Ovary (tissue), 9 donors: ENCODE results near the gene MDM1. TPM values are rescaled to one million over a fixed set of nuclear protein-coding genes. Genes with fewer than 3 reads are reported as not detected.

ENCODE experiments used
- DNase-seq, 5 donors: peaks; one replicate each; pipeline ENCODE4 v3.0.0-alpha.2; 2019 to 2020
- H3K27ac ChIP-seq, 2 donors: fragments of 200-600 bp; one replicate each; pipeline versions ENCODE4 v1.5.1 to v1.8.0; 2019 to 2022
- H3K27me3 ChIP-seq: fragments of 200-600 bp; one replicate; pipeline ENCODE4 v1.8.0; 2022
- H3K36me3 ChIP-seq: fragments of 200-600 bp; sonication (generic); one replicate; pipeline ENCODE4 v1.5.1; 2019
- H3K4me1 ChIP-seq: one replicate; pipeline ENCODE4 v1.8.1; 2013; ENCODE audit warnings: mild to moderate bottlenecking, moderate library complexity; ENCODE audit not compliant: insufficient read depth
- H3K4me3 ChIP-seq: fragments of 200-600 bp; sonication (generic); one replicate; pipeline ENCODE4 v1.5.1; 2017
- H3K9me3 ChIP-seq, 2 donors: fragments of 200-600 bp in 1 of 2; sonication (generic) in 1 of 2; one replicate each; pipeline versions ENCODE4 v1.5.1 to v1.8.1; 2013 to 2019; ENCODE audit warnings: mild to moderate bottlenecking in 1 of 2, moderate library complexity in 1 of 2
- EP300 ChIP-seq: sonication (generic); formaldehyde crosslinking; IDR thresholded peaks from one replicate; pipeline ENCODE4 v1.6.1; 2017; ENCODE audit warnings: antibody characterized with exemption
- POLR2A ChIP-seq: fragments of 450-650 bp; IDR thresholded peaks from one replicate; pipeline ENCODE4 v1.6.1; 2017; ENCODE audit warnings: antibody characterized with exemption, mild to moderate bottlenecking, moderate library complexity
- WGBS, 3 donors: extraction: QIAGEN DNeasy Blood & Tissue Kit in 1 of 3; methylation state at CpG; one replicate each; pipeline versions ENCODE4 v1.1.5 to v1.1.7; 2013 to 2017; 5-methylcytosine and 5-hydroxymethylcytosine counted together
- intact Hi-C, 4 donors: fragments of 100-400 bp; cut with DNase I; formaldehyde crosslinking; loops; one replicate each; pipeline versions ENCODE4 v1.11.0 to v1.15.1; 2022 to 2023
- polyA plus RNA-seq, 2 donors: library from polyadenylated mRNA; stranded (reverse); fragments of 200-250 nt in 1 of 2; fragments of 350-450 nt in 1 of 2; fragmentation: Illumina TruSeq in 1 of 2; extraction: RNeasy Lipid Tissue Mini Kit (QIAGEN cat#74804) in 1 of 2; gene quantifications; one replicate each; pipeline ENCODE4 v1.2.3, GENCODE V29; 2013 to 2014
- total RNA-seq, 7 donors: library from RNA; depleted of rRNA in 2 of 7; stranded (reverse); fragments of >200 nt in 2 of 7; fragmentation: NEBNext Ultra II Directional in 3 of 7; extraction: Animal tissue kit (Norgen Biotek cat#: 25700) in 3 of 7; gene quantifications; one replicate each; pipeline versions ENCODE4 v1.1.0 to v1.2.4, GENCODE V29; 2016 to 2023
- TF ChIP-seq, protein P1 (sequence below), 3 donors: fragments of 450-650 bp in 2 of 3; fragments of 200-600 bp in 1 of 3; IDR thresholded peaks; one replicate each; pipeline versions ENCODE4 v1.5.1 to v1.8.0; 2016 to 2022; ENCODE audit warnings: antibody characterized with exemption in 3 of 3, mild to moderate bottlenecking in 1 of 3
- donor health status: DM: no; HTN: no; CAD: no; lungs with moderate emphysema.
- donor health status: DM: no; HTN: no; CAD: no.
- donor health status: Bipolar disorder and iron deficiency.
- donor health status: DM: yes; HTN: yes; CAD: no.
- donor health status: DM: no; HTN: no; CAD: no.
- donor health status: DM: yes; HTN: yes; CAD: no.

MDM1 gene
- total and polyA plus RNA-seq, 9 donors = 9.1 to 20.4 (median 13.4) TPM

DNA sequence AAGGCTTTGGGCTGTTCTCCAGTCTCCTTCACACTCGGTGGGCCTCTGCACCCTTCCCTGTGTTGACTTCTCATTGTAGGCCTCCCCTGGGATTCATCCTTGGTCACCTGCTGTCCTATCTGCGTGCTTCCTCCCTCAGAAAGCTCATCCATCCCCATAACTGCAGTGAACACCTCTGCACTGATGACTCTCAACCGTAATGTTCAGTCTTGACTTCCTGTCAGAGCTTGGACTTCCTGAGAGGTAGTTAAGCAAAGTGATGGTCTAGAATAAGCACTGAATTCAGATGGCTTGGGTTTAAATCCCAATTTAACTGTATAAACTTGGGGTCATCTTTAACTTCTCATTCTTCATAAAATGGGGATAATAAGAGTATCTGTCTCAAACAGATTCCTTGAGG, 13.6 kb upstream of the MDM1 start:
- Histone ChIP-seq H3K36me3 (no peaks in the 10 kb centered on the region), H3K27ac (no peak overlapping the region), H3K4me3 (no peak overlapping the region), H3K4me1 (no peaks in the 10 kb centered on the region), H3K9me3 (no peaks in the 10 kb centered on the region), H3K27me3 (no peaks in the 10 kb centered on the region)
- WGBS, 3 donors = 63 to 67% (median 67%) methylated on average over 3 of the region's 3 CpGs
- intact Hi-C loops = no loop called here
- TF ChIP-seq, protein P1, sequence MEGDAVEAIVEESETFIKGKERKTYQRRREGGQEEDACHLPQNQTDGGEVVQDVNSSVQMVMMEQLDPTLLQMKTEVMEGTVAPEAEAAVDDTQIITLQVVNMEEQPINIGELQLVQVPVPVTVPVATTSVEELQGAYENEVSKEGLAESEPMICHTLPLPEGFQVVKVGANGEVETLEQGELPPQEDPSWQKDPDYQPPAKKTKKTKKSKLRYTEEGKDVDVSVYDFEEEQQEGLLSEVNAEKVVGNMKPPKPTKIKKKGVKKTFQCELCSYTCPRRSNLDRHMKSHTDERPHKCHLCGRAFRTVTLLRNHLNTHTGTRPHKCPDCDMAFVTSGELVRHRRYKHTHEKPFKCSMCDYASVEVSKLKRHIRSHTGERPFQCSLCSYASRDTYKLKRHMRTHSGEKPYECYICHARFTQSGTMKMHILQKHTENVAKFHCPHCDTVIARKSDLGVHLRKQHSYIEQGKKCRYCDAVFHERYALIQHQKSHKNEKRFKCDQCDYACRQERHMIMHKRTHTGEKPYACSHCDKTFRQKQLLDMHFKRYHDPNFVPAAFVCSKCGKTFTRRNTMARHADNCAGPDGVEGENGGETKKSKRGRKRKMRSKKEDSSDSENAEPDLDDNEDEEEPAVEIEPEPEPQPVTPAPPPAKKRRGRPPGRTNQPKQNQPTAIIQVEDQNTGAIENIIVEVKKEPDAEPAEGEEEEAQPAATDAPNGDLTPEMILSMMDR (IDR thresholded peaks at IDR 0.05) = no peak
- TF ChIP-seq EP300 (no peak), POLR2A (no peak)
- DNase-seq = no peak

DNA sequence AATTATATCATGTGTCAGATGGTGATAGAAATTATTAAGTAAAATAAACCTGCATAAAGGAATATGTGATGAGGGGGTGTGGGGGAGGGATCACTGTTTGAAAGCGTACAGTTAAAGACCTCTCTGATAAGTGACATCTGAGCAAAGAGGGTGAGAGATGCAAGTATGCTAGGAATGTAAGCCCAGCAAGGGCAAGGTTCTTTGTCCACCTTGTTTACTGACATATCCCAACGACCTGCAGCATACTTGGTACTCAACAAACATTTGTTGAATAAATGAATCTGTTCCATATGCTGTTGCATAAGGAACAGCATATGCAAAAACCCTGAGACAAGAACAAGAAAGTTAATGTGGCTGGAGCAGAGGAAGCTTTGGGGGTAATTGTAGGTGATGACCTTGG, 12.0 kb upstream of the MDM1 start:
- Histone ChIP-seq H3K27ac (no peak overlapping the region), H3K4me3 (no peak overlapping the region), H3K27me3 (no peaks in the 10 kb centered on the region), H3K4me1 (no peaks in the 10 kb centered on the region), H3K36me3 (no peaks in the 10 kb centered on the region), H3K9me3 (no peaks in the 10 kb centered on the region)
- TF ChIP-seq, protein P1 (IDR thresholded peaks at IDR 0.05) = no peak
- TF ChIP-seq EP300 (no peak), POLR2A (no peak)
- WGBS, 3 donors = 15 to 25% (median 23%) methylated on average over 2 of the region's 2 CpGs
- intact Hi-C loops = no loop called here
- no peak for DNase-seq

DNA sequence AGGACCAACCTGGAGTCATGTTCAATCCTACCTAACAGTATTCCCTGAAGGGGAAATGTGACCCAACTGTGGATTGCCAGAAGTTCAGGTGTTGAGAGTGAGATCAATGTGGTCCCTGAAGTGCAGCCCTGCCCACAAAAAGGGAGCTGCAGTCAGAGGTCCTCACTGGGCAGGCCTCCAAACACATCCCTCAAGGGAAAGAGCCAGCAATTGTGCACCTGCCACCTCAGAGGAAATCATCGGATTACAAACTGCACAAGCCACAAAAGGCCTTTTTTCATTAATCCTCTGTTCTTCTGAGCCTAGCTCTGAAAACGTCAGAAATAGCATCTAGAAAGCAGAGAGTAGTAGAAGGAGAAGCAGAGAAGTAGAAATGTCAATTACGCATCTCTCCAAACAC, 10.8 kb upstream of the MDM1 start:
- WGBS, 3 donors = 57 to 66% (median 63%) methylated on average over 3 of the region's 3 CpGs
- no peak overlapping the region for H3K4me3 ChIP-seq
- no peaks in the 10 kb centered on the region for H3K27me3 ChIP-seq
- H3K36me3 ChIP-seq = no peaks in the 10 kb centered on the region
- H3K27ac ChIP-seq = no peak overlapping the region
- no peaks in the 10 kb centered on the region for H3K9me3 ChIP-seq
- TF ChIP-seq, protein P1 (IDR thresholded peaks at IDR 0.05) = no peak
- TF ChIP-seq EP300 = no peak
- no peak for TF ChIP-seq POLR2A
- no peak for DNase-seq
- H3K4me1 ChIP-seq = no peaks in the 10 kb centered on the region
- intact Hi-C loops = no loop called here

DNA sequence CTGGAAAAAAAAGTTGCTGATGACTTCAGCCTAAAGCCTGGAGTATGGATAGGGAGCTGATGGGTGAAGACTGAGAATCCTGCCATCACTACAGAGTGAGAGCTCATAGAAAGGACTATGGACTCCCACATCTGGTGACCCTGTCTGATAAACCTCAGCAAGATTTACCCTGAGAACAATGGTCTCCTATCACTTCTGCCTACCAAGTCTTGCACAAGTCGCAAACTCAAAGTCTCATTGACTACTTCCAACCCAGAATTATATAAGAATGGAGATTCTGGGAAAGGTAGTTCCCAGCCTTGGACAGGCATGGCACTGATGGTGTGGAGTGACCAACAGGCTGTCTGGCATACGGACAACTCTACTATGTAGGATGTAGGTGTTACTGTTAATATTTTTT, 9.7 kb upstream of the MDM1 start:
- Histone ChIP-seq H3K4me3 (no peak overlapping the region), H3K4me1 (no peaks in the 10 kb centered on the region), H3K9me3 (no peaks in the 10 kb centered on the region), H3K27ac (no peak overlapping the region), H3K27me3 (no peaks in the 10 kb centered on the region), H3K36me3 (no peaks in the 10 kb centered on the region)
- DNase-seq = no peak
- TF ChIP-seq POLR2A = no peak
- no peak for TF ChIP-seq EP300
- TF ChIP-seq, protein P1 (IDR thresholded peaks at IDR 0.05) = no peak
- 82 to 89% (median 89%) methylated on average over 2 of the region's 2 CpGs for WGBS, 3 donors
- intact Hi-C loops = no loop called here
